ENCODE results near the gene OSBPL8. TPM values are rescaled to one million over a fixed set of nuclear protein-coding genes. Genes with fewer than 3 reads are reported as not detected.

The OSBPL8 gene
- total and polyA plus RNA-seq, 4 donors, result 8.6 to 114 (median 53.3) TPM

- H3K36me3 ChIP-seq (ENCODE audit: control insufficient read depth in 4 of 4, insufficient read depth in 4 of 4, low read length in 4 of 4), result no peaks in the 10 kb centered on the region
- peak overlapping the region in 1 of 2 donors; percentile 83 for H3K27ac ChIP-seq (ENCODE audit: low read depth in 1 of 2, low read length in 1 of 2)
- H3K9ac ChIP-seq (ENCODE audit: insufficient read depth in 1 of 2, low read length in 2 of 2), result no peak overlapping the region
- no peaks in the 10 kb centered on the region for H3K27me3 ChIP-seq (ENCODE audit: control insufficient read depth in 3 of 3, insufficient read depth in 3 of 3, low read length in 2 of 3)
- no peaks in the 10 kb centered on the region for H3K9me3 ChIP-seq (ENCODE audit: control insufficient read depth in 4 of 4, insufficient read depth in 3 of 4, low read length in 3 of 4)
- peaks cover 0 to 21% (median 4%) of the 10 kb centered on the region in 5 donors for H3K4me1 ChIP-seq (ENCODE audit: control insufficient read depth in 5 of 5, insufficient read depth in 5 of 5, low read length in 5 of 5)
- no peak for ATAC-seq (ENCODE audit: insufficient read depth, low FRiP score)
- DNase-seq, result no peak
- no peak for TF ChIP-seq CTCF (IDR thresholded peaks at IDR 0.05; ENCODE audit: control extremely low read depth, extremely low read depth)
- WGBS, 2 donors, result 65 to 89% methylated on average over 1 of the region's 1 CpG
- no peak overlapping the region for H3K4me3 ChIP-seq
Observed at GRCh38 chr12:76471579-76471978, 88.0 kb downstream of the OSBPL8 start.

GRCh38 chr12:76470028-76470939 is 89.3 kb downstream of the OSBPL8 start:
- Histone ChIP-seq H3K9me3 (ENCODE audit: control insufficient read depth in 4 of 4, insufficient read depth in 3 of 4, low read length in 3 of 4) (no peaks in the 10 kb centered on the region), H3K36me3 (ENCODE audit: control insufficient read depth in 4 of 4, insufficient read depth in 4 of 4, low read length in 4 of 4) (no peaks in the 10 kb centered on the region), H3K9ac (ENCODE audit: insufficient read depth in 1 of 2, low read length in 2 of 2) (no peak overlapping the region), H3K27me3 (ENCODE audit: control insufficient read depth in 3 of 3, insufficient read depth in 3 of 3, low read length in 2 of 3) (no peaks in the 10 kb centered on the region), H3K27ac (ENCODE audit: low read depth in 1 of 2, low read length in 1 of 2) (peak overlapping the region in 1 of 2 donors; percentile 91), H3K4me3 (no peak overlapping the region), H3K4me1 (ENCODE audit: control insufficient read depth in 5 of 5, insufficient read depth in 5 of 5, low read length in 5 of 5) (peaks cover 0 to 16% (median 0%) of the 10 kb centered on the region in 5 donors)
- 67 to 75% methylated on average over 7 of the region's 7 CpGs for WGBS, 2 donors
- ATAC-seq (ENCODE audit: insufficient read depth, low FRiP score), result no peak
- no peak for DNase-seq
- no peak for TF ChIP-seq CTCF (IDR thresholded peaks at IDR 0.05; ENCODE audit: control extremely low read depth, extremely low read depth)

- no peak overlapping the region for H3K4me3 ChIP-seq
- no peaks in the 10 kb centered on the region for H3K36me3 ChIP-seq (ENCODE audit: control insufficient read depth in 4 of 4, insufficient read depth in 4 of 4, low read length in 4 of 4)
- no peak overlapping the region for H3K9ac ChIP-seq (ENCODE audit: insufficient read depth in 1 of 2, low read length in 2 of 2)
- no peak overlapping the region for H3K27ac ChIP-seq (ENCODE audit: low read depth in 1 of 2, low read length in 1 of 2)
- H3K27me3 ChIP-seq (ENCODE audit: control insufficient read depth in 3 of 3, insufficient read depth in 3 of 3, low read length in 2 of 3), result no peaks in the 10 kb centered on the region
- H3K9me3 ChIP-seq (ENCODE audit: control insufficient read depth in 4 of 4, insufficient read depth in 3 of 4, low read length in 3 of 4), result no peaks in the 10 kb centered on the region
- DNase-seq (peak; percentile 53 to 90 (median 89)), ATAC-seq (ENCODE audit: insufficient read depth, low FRiP score) (no peak)
- H3K4me1 ChIP-seq (ENCODE audit: control insufficient read depth in 5 of 5, insufficient read depth in 5 of 5, low read length in 5 of 5), result peaks cover 0 to 19% (median 5%) of the 10 kb centered on the region in 5 donors
- WGBS, 2 donors, result 73 to 84% methylated on average over 5 of the region's 5 CpGs
- no peak for TF ChIP-seq CTCF (IDR thresholded peaks at IDR 0.05; ENCODE audit: control extremely low read depth, extremely low read depth)
Observed at GRCh38 chr12:76464631-76465166, 94.9 kb downstream of the OSBPL8 start.
